NCI-H524 treated with DMSO at 0.1 percent for 48 hours (cell line): ENCODE data around the gene KRT80.

Source experiments
- DNase-seq: peaks from one replicate; lab custom pipeline; 2025; lab: John Stamatoyannopoulos, UW

KRT80 gene

GRCh38 chr12:52152905-52153317 lies 38.9 kb downstream of the KRT80 start:
- no peak for DNase-seq

- DNase-seq = no peak
Observed at GRCh38 chr12:52151837-52152783, 39.7 kb downstream of the KRT80 start.

GRCh38 chr12:52151153-52151836 lies 40.5 kb downstream of the KRT80 start:
- no peak for DNase-seq

GRCh38 chr12:52149651-52150241 lies 42.1 kb downstream of the KRT80 start:
- DNase-seq = no peak

- no peak for DNase-seq
Observed at GRCh38 chr12:52149182-52149641, 42.6 kb downstream of the KRT80 start.

- no peak for DNase-seq
Observed at GRCh38 chr12:52148464-52149181, 43.2 kb downstream of the KRT80 start.

- no peak for DNase-seq
Observed at GRCh38 chr12:52147964-52148463, 43.8 kb downstream of the KRT80 start.

GRCh38 chr12:52147367-52147963 lies 44.3 kb downstream of the KRT80 start:
- DNase-seq = no peak

GRCh38 chr12:52146822-52147366 lies 44.9 kb downstream of the KRT80 start:
- DNase-seq = no peak

- no peak for DNase-seq
Observed at GRCh38 chr12:52146089-52146821, 45.6 kb downstream of the KRT80 start.

- no peak for DNase-seq
Observed at GRCh38 chr12:52145228-52146088, 46.4 kb downstream of the KRT80 start.

- no peak for DNase-seq
Observed at GRCh38 chr12:52144512-52145227, 47.1 kb downstream of the KRT80 start.

GRCh38 chr12:52142431-52142830 lies 49.4 kb downstream of the KRT80 start:
- no peak for DNase-seq

GRCh38 chr12:52141875-52142274 lies 49.9 kb downstream of the KRT80 start:
- DNase-seq = no peak

GRCh38 chr12:52141306-52141705 lies 50.5 kb downstream of the KRT80 start:
- DNase-seq = no peak

- no peak for DNase-seq
Observed at GRCh38 chr12:52139579-52140062, 52.2 kb downstream of the KRT80 start.

GRCh38 chr12:52139147-52139546 lies 52.7 kb downstream of the KRT80 start:
- no peak for DNase-seq

GRCh38 chr12:52137746-52138145 lies 54.1 kb downstream of the KRT80 start:
- DNase-seq = no peak

GRCh38 chr12:52132754-52133161 lies 59.1 kb downstream of the KRT80 start:
- no peak for DNase-seq
